OCI-LY3 (cell line): ENCODE measurements around the gene FTCDNL1.

ENCODE experiments used
- H2AFZ ChIP-seq: fragments of 200-600, 300-600 bp; shearing (Covaris generic); 2 replicates; pipeline ENCODE4 v1.6.0; 2014; ENCODE audit warnings: antibody characterized with exemption, low read depth, low read length
- H3K27ac ChIP-seq: fragments of 200-600, 300-600 bp; sonication (generic); 2 replicates; pipeline ENCODE4 v1.5.1; 2014; ENCODE audit warnings: mild to moderate bottlenecking, low read length, moderate library complexity, mixed read lengths
- H3K27me3 ChIP-seq: fragments of 200-600, 300-600 bp; sonication (generic); 2 replicates; pipeline ENCODE4 v1.6.1; 2014; ENCODE audit warnings: low read depth, low read length, mixed read lengths
- H3K36me3 ChIP-seq: fragments of 200-600, 300-600 bp; sonication (generic); replicated peaks from 2 replicates; pipeline ENCODE3; 2014; ENCODE audit warnings: low read depth, low read length, mixed read lengths
- H3K4me1 ChIP-seq: fragments of 300-600, 200-600 bp; sonication (generic); 2 replicates; pipeline ENCODE4 v1.6.1; 2014; ENCODE audit warnings: low read length, mixed read lengths
- H3K4me2 ChIP-seq: fragments of 200-600, 300-600 bp; sonication (generic); 2 replicates; pipeline ENCODE4 v1.6.1; 2014; ENCODE audit warnings: low read length, mixed read lengths
- H3K4me3 ChIP-seq: fragments of 300-600, 200-600 bp; sonication (generic); 2 replicates; pipeline ENCODE4 v1.5.1; 2014; ENCODE audit warnings: antibody characterized with exemption, mild to moderate bottlenecking, low read length, moderate library complexity
- H3K79me2 ChIP-seq: fragments of 300-600, 200-600 bp; shearing (Covaris generic); 2 replicates; pipeline ENCODE4 v1.6.1; 2014; ENCODE audit warnings: mild to moderate bottlenecking, low read length, mixed read lengths
- H3K9ac ChIP-seq: fragments of 300-600, 200-600 bp; shearing (Covaris generic); 2 replicates; pipeline ENCODE4 v1.6.0; 2014; ENCODE audit warnings: mild to moderate bottlenecking, low read length, moderate library complexity
- H3K9me3 ChIP-seq: fragments of 200-600, 300-600 bp; shearing (Covaris generic); 2 replicates; pipeline ENCODE4 v1.6.1; 2014; ENCODE audit warnings: low read length, mixed read lengths; ENCODE audit not compliant: insufficient read depth
- H4K20me1 ChIP-seq: fragments of 200-600, 300-600 bp; sonication (generic); 2 replicates; pipeline ENCODE4 v1.6.1; 2016; ENCODE audit warnings: low read length, mixed read lengths; ENCODE audit not compliant: insufficient read depth
- EZH2phosphoT487 ChIP-seq: fragments of 200-600 bp; shearing (Covaris generic); IDR thresholded peaks from 2 replicates; pipeline ENCODE4 v1.6.1; 2018; ENCODE audit warnings: antibody characterized with exemption, mixed run types, low read depth
- TF ChIP-seq, protein P1 (sequence below): fragments of 200-600, 300-600 bp; sonication (generic); IDR thresholded peaks from 2 replicates; pipeline ENCODE4 v1.5.1; 2014; ENCODE audit warnings: antibody characterized with exemption, low read length, low read depth

FTCDNL1 gene

DNA sequence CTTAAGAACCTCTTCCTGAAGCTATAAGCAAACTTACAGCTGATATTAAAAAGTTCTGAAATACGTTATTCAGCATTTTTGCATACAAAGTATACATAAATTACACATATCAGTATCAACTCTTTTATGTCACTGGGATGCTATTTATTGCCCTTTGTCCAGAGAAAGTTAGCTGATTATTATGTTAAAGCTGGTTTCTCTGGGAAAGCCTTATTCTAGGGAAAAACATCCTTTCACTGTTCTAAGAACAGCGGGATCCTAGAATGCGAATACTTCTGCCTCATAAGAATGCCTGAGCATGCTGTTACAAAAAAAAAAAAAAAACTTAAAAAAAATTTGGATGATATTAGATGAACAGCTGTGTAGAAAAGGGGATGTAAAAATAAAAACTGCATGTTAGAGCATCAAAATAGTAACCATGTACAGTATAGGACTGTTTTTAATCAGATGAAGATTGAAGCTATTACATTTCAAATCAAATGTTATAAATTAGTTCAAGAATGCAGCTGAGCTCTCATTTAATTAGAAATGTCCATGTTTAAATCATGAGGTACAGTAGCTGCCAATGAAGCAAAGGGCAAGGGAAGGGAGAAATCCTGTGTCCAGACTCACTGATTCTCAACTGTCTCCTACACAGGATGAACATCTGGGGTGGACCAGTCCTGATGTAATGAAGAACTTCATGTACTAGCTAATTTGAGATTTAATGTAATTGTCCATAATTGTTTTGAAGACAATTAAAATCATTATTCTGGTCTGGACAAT, 8.2 kb downstream of the FTCDNL1 start:
- no peak overlapping the region for H3K27ac ChIP-seq
- H3K9me3 ChIP-seq: no peaks in the 10 kb centered on the region
- H3K36me3 ChIP-seq: no peaks in the 10 kb centered on the region
- no peak overlapping the region for H3K9ac ChIP-seq
- peaks cover 4% of the 10 kb centered on the region; the same call in 1 of the 2 replicates for H3K4me1 ChIP-seq
- no peaks in the 10 kb centered on the region for H3K27me3 ChIP-seq
- no peak overlapping the region for H2AFZ ChIP-seq
- no peaks in the 10 kb centered on the region for H3K79me2 ChIP-seq
- no peak overlapping the region for H3K4me3 ChIP-seq
- TF ChIP-seq EZH2phosphoT487: no peak
- TF ChIP-seq, protein P1, sequence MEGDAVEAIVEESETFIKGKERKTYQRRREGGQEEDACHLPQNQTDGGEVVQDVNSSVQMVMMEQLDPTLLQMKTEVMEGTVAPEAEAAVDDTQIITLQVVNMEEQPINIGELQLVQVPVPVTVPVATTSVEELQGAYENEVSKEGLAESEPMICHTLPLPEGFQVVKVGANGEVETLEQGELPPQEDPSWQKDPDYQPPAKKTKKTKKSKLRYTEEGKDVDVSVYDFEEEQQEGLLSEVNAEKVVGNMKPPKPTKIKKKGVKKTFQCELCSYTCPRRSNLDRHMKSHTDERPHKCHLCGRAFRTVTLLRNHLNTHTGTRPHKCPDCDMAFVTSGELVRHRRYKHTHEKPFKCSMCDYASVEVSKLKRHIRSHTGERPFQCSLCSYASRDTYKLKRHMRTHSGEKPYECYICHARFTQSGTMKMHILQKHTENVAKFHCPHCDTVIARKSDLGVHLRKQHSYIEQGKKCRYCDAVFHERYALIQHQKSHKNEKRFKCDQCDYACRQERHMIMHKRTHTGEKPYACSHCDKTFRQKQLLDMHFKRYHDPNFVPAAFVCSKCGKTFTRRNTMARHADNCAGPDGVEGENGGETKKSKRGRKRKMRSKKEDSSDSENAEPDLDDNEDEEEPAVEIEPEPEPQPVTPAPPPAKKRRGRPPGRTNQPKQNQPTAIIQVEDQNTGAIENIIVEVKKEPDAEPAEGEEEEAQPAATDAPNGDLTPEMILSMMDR: no peak
- H3K4me2 ChIP-seq: no peak overlapping the region
- H4K20me1 ChIP-seq: no peaks in the 10 kb centered on the region

DNA sequence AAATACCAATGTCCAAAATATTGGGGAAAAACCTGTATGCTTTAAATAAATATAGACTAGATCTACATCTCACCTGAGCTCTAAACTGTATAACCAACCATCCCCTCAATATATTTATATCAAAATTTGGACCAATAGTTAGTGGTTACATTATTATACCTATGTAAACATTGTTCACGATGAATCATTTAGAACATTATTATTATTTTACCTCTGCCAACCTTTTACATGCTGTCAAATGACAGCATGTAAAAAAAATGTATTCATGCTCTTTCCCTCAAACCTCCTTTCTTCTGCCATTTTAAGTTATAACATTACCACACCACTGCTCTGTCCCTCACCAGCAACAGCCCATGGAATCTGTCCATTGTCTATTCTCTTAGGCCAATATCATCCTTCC, 9.6 kb downstream of the FTCDNL1 start:
- no peak overlapping the region for H2AFZ ChIP-seq
- no peaks in the 10 kb centered on the region for H3K36me3 ChIP-seq
- H4K20me1 ChIP-seq: no peaks in the 10 kb centered on the region
- H3K4me1 ChIP-seq: peaks cover 4% of the 10 kb centered on the region; the same call in 1 of the 2 replicates
- no peak overlapping the region for H3K9ac ChIP-seq
- H3K9me3 ChIP-seq: no peaks in the 10 kb centered on the region
- no peak overlapping the region for H3K27ac ChIP-seq
- no peak overlapping the region for H3K4me3 ChIP-seq
- no peaks in the 10 kb centered on the region for H3K79me2 ChIP-seq
- no peak for TF ChIP-seq EZH2phosphoT487
- TF ChIP-seq, protein P1: no peak
- H3K27me3 ChIP-seq: no peaks in the 10 kb centered on the region
- no peak overlapping the region for H3K4me2 ChIP-seq

DNA sequence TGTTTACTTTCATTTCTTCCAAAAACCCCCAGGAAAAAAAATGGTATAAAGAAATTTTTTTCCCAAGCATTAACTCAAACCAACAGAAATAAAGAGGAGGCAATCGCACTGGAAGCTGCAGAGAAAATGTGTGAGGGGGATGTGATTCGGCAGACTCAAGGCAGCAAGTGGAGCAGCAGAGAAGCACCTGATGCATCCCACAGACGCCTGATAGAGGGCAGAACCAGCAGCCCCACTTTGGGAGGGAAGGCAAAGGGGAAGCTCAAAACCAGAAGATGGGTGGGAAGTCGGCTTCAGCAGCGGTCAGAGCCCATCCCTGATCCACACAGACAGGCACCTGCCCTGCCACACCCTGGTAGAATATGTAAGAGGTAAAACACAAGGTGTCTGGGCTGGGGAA, 12.6 kb downstream of the FTCDNL1 start:
- Histone ChIP-seq H3K4me3 (no peak overlapping the region), H3K9me3 (no peaks in the 10 kb centered on the region), H3K4me2 (no peak overlapping the region), H4K20me1 (no peaks in the 10 kb centered on the region), H2AFZ (no peak overlapping the region), H3K27ac (no peak overlapping the region), H3K79me2 (no peaks in the 10 kb centered on the region), H3K4me1 (no peaks in the 10 kb centered on the region), H3K9ac (no peak overlapping the region), H3K27me3 (no peaks in the 10 kb centered on the region), H3K36me3 (no peaks in the 10 kb centered on the region)
- TF ChIP-seq, protein P1: no peak
- no peak for TF ChIP-seq EZH2phosphoT487

DNA sequence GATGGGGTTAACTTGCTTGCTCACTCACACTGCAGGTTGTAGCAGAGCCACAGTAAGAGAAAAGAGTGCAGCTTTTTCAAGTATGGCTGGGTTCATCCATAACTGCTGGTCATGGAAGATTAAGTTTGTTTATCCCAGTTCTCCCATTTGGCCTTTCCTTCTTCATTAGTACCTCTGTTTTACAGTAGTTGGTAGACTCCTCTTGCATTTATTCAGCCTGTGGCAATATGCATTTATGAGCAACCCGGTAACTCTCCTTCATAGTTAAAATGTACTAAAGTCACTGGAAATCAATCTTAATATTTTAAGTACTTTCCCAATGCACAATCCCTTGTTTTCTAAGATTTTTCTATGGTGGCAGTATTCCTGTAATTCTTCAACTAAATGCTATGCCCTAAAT, 14.0 kb downstream of the FTCDNL1 start:
- no peak overlapping the region for H3K4me2 ChIP-seq
- H3K4me3 ChIP-seq: no peak overlapping the region
- no peaks in the 10 kb centered on the region for H4K20me1 ChIP-seq
- no peaks in the 10 kb centered on the region for H3K27me3 ChIP-seq
- no peak overlapping the region for H3K9ac ChIP-seq
- no peaks in the 10 kb centered on the region for H3K79me2 ChIP-seq
- no peaks in the 10 kb centered on the region for H3K4me1 ChIP-seq
- H3K36me3 ChIP-seq: no peaks in the 10 kb centered on the region
- no peak overlapping the region for H3K27ac ChIP-seq
- no peak for TF ChIP-seq EZH2phosphoT487
- TF ChIP-seq, protein P1: no peak
- H3K9me3 ChIP-seq: no peaks in the 10 kb centered on the region
- H2AFZ ChIP-seq: no peak overlapping the region
